Esophagus muscularis mucosa (tissue), 4 donors: ENCODE data around the gene ADAMTS2. TPM values are rescaled to one million over a fixed set of nuclear protein-coding genes. Genes with fewer than 3 reads are reported as not detected.

Experiments
- DNase-seq: peaks from one replicate; pipeline ENCODE4 v3.0.0-alpha.2; 2017; ENCODE audit errors: extremely low spot score
- H3K27ac ChIP-seq, 4 donors: fragments of 200-600 bp; sonication (generic); replicated peaks in 1 of 4; 1 replicate in 3 of 4; 2 replicates in 1 of 4; pipeline ENCODE4 v1.5.1; 2016 to 2019; ENCODE audit warnings: mild to moderate bottlenecking in 1 of 4
- H3K27me3 ChIP-seq, 4 donors: fragments of 200-600 bp; sonication (generic); one replicate each; pipeline versions ENCODE4 v1.5.1 to v1.6.0; 2016 to 2019
- H3K36me3 ChIP-seq, 4 donors: fragments of 200-600 bp; sonication (generic); one replicate each; pipeline ENCODE4 v1.5.1; 2016 to 2019
- H3K4me1 ChIP-seq, 4 donors: fragments of 200-600 bp; sonication (generic); one replicate each; pipeline ENCODE4 v1.5.1; 2016 to 2019
- H3K4me3 ChIP-seq, 4 donors: fragments of 200-600 bp; sonication (generic); 1 replicate in 2 of 4; 2 replicates in 2 of 4; pipeline ENCODE4 v1.5.1; 2016 to 2019; ENCODE audit warnings: mild to moderate bottlenecking in 4 of 4, moderate library complexity in 1 of 4
- H3K9me3 ChIP-seq, 4 donors: fragments of 200-600 bp; sonication (generic); 1 replicate in 3 of 4; 2 replicates in 1 of 4; pipeline ENCODE4 v1.5.1; 2016 to 2019
- CTCF ChIP-seq, 3 experiments: fragments of 200-600 bp in 2 of 3; fragments of 450-650 bp in 1 of 3; sonication (generic) in 2 of 3; IDR thresholded peaks; one replicate each; pipeline ENCODE4 v1.5.1; 2017 to 2019; ENCODE audit warnings: antibody characterized with exemption in 3 of 3, mild to moderate bottlenecking in 2 of 3, moderate library complexity in 1 of 3
- EP300 ChIP-seq: sonication (generic); formaldehyde crosslinking; IDR thresholded peaks from one replicate; pipeline ENCODE4 v1.6.1; 2017; ENCODE audit warnings: antibody characterized with exemption
- POLR2A ChIP-seq: fragments of 450-650 bp; IDR thresholded peaks from one replicate; pipeline ENCODE4 v1.6.1; 2017; ENCODE audit warnings: antibody characterized with exemption, moderate library complexity, mild to moderate bottlenecking, low read depth
- POLR2AphosphoS5 ChIP-seq, 2 donors: sonication (generic); formaldehyde crosslinking; IDR thresholded peaks; one replicate each; pipeline ENCODE4 v1.6.1; 2017; ENCODE audit warnings: antibody characterized with exemption in 2 of 2
- WGBS: methylation state at CpG from one replicate; pipeline ENCODE4 v1.1.5; 2018; 5-methylcytosine and 5-hydroxymethylcytosine counted together
- intact Hi-C: fragments of 100-400 bp; cut with DNase I; formaldehyde crosslinking; loops from one replicate; pipeline ENCODE4 v1.15.1; 2023
- total RNA-seq, 4 donors: library from RNA; depleted of rRNA; stranded (reverse); fragments of >200 nt; gene quantifications; one replicate each; pipeline versions ENCODE4 v1.1.0 to v1.2.1, GENCODE V29; 2016

ADAMTS2 gene
- total RNA-seq, 4 donors from 2014 or later, result 17.8 to 31.8 (median 21.4) TPM

DNA sequence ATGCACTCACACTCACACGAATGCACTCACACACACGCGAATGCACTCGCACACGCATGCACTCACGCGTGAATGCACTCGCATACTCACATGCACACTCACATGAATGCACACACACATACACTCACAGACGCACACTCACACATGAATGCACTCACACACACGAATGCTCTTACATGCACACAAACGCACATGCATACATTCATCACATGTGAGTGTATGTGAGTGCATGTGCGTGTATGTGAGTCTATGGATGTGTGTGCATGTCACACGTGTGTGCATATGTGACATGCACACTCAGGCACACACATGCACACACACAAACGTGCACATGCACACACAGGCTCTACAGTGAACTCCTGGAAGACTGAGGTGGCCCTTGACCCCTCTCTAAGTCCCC, 121.7 kb downstream of the ADAMTS2 start:
- 78% methylated on average over 14 of the region's 14 CpGs for WGBS
- H3K4me3 ChIP-seq, result no peak overlapping the region
- peaks cover 0 to 11% (median 0%) of the 10 kb centered on the region in 4 donors for H3K4me1 ChIP-seq
- no peaks in the 10 kb centered on the region for H3K36me3 ChIP-seq
- TF ChIP-seq CTCF (IDR thresholded peaks at IDR 0.05) (no peak), POLR2AphosphoS5 (IDR thresholded peaks at IDR 0.05) (no peak), EP300 (no peak), POLR2A (no peak)
- no peak overlapping the region for H3K27ac ChIP-seq
- intact Hi-C loops, result no loop called here
- no peaks in the 10 kb centered on the region for H3K27me3 ChIP-seq
- DNase-seq, result no peak
- H3K9me3 ChIP-seq, result no peaks in the 10 kb centered on the region

- TF ChIP-seq CTCF (IDR thresholded peaks at IDR 0.05) (no peak), POLR2AphosphoS5 (IDR thresholded peaks at IDR 0.05) (no peak), EP300 (no peak), POLR2A (no peak)
- WGBS, result 73% methylated on average over 5 of the region's 9 CpGs
- no peak for DNase-seq
Observed at GRCh38 chr5:179222246-179223017, 122.8 kb downstream of the ADAMTS2 start.

GRCh38 chr5:179221877-179222220, 123.4 kb downstream of the ADAMTS2 start:
- DNase-seq, result no peak
- 93% methylated on average over 6 of the region's 6 CpGs for WGBS
- intact Hi-C loops, result no loop called here

More at GRCh38 chr5:179222246-179223017, 122.8 kb downstream of the ADAMTS2 start:
- Histone ChIP-seq H3K36me3 (no peaks in the 10 kb centered on the region), H3K4me1 (peaks cover 0 to 9% (median 0%) of the 10 kb centered on the region in 4 donors), H3K4me3 (no peak overlapping the region), H3K9me3 (no peaks in the 10 kb centered on the region), H3K27ac (no peak overlapping the region), H3K27me3 (no peaks in the 10 kb centered on the region)
- intact Hi-C loops, result no loop called here

DNA sequence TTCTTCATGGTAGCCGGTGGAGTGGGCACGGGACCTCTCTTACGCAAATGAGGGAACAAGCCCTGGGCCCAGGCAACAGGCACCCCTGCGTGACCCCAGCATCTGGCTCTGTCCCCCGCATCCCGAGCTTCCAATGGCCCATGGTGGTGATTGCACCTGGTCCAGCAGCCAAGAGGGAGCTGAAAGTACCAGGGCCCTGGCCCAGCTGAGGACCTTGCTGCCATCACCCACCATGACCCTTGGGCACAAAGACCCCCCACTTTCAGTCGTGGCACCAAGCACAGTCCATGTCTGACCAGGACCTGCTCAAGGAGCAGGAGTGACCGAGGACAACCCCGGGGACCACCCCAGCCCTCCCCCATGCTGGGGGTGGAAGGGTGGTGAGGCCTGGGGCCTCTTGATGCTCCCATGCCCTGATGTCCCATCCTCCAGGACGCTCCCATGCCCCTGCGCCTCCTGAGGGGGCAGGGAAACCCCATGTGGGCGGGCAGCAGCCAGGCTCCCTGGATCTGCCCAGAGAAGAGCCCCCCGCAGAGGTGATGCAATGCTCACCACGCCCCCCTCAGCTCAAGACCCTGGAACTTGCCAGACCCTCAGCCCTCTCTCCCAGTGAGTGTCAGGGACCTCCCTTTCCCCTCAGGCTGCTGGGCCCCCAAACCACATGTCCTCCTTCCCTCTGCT, 123.9 kb downstream of the ADAMTS2 start:
- no peaks in the 10 kb centered on the region for H3K27me3 ChIP-seq
- no peak for DNase-seq
- intact Hi-C loops, result no loop called here
- H3K9me3 ChIP-seq, result no peaks in the 10 kb centered on the region
- 98% methylated on average over 6 of the region's 14 CpGs for WGBS
- H3K4me1 ChIP-seq, result peaks cover 0 to 7% (median 0%) of the 10 kb centered on the region in 4 donors
- no peak overlapping the region for H3K4me3 ChIP-seq
- no peak overlapping the region for H3K27ac ChIP-seq
- H3K36me3 ChIP-seq, result no peaks in the 10 kb centered on the region
- TF ChIP-seq CTCF (IDR thresholded peaks at IDR 0.05), result no peak
- TF ChIP-seq POLR2A, result no peak

More at GRCh38 chr5:179221877-179222220, 123.4 kb downstream of the ADAMTS2 start:
- no peak overlapping the region for H3K4me3 ChIP-seq
- H3K9me3 ChIP-seq, result no peaks in the 10 kb centered on the region
- H3K27me3 ChIP-seq, result no peaks in the 10 kb centered on the region
- no peak overlapping the region for H3K27ac ChIP-seq
- H3K4me1 ChIP-seq, result peaks cover 0 to 7% (median 0%) of the 10 kb centered on the region in 4 donors
- no peaks in the 10 kb centered on the region for H3K36me3 ChIP-seq
- TF ChIP-seq CTCF (IDR thresholded peaks at IDR 0.05) (no peak), POLR2A (no peak), EP300 (no peak), POLR2AphosphoS5 (IDR thresholded peaks at IDR 0.05) (no peak)
